ENCODE measurements around the gene MED27. TPM values are rescaled to one million over a fixed set of nuclear protein-coding genes. Genes with fewer than 3 reads are reported as not detected.

Gene MED27
- polyA plus RNA-seq, 1 experiment: 36.9 TPM

DNA sequence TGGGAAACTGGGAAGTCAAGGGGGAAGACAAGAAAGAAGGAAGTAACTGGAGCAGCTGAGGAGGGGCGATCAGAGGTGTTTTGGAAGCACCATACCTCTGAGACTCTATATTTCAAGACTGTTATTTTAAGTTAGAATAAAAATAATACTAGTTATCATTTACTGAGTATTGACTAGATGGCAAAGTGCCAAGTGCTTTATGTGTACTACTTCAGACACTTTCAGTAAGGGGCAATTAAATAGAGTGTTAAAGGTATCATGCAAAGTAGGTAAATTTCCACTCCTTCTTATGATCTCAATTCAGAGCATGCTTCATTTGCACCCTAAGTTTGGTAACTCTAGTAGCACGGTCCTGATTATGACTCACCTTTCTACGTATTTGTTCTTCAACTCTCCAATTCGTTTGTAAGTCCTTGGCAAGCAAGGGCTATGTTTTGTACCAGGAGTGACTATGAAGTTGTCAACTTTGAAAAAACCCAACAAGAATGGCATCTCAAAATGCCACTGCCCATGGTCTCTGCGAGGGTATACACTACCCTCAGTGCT is 187.4 kb downstream of the MED27 start:
- Histone ChIP-seq H3K27me3 (ENCODE audit: control insufficient read depth, insufficient read depth, low read length) (no peaks in the 10 kb centered on the region), H3K36me3 (ENCODE audit: control insufficient read depth, insufficient read depth, low read length) (no peaks in the 10 kb centered on the region), H3K4me3 (ENCODE audit: low read depth, low read length) (no peak overlapping the region)
- CTCF ChIA-PET: no interaction called here
- no peak for DNase-seq (ENCODE audit: low read depth)
- POLR2A ChIA-PET: no interaction called here
- TF ChIP-seq, protein P1, sequence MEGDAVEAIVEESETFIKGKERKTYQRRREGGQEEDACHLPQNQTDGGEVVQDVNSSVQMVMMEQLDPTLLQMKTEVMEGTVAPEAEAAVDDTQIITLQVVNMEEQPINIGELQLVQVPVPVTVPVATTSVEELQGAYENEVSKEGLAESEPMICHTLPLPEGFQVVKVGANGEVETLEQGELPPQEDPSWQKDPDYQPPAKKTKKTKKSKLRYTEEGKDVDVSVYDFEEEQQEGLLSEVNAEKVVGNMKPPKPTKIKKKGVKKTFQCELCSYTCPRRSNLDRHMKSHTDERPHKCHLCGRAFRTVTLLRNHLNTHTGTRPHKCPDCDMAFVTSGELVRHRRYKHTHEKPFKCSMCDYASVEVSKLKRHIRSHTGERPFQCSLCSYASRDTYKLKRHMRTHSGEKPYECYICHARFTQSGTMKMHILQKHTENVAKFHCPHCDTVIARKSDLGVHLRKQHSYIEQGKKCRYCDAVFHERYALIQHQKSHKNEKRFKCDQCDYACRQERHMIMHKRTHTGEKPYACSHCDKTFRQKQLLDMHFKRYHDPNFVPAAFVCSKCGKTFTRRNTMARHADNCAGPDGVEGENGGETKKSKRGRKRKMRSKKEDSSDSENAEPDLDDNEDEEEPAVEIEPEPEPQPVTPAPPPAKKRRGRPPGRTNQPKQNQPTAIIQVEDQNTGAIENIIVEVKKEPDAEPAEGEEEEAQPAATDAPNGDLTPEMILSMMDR (IDR thresholded peaks at IDR 0.05; ENCODE audit: insufficient read depth, low read depth, low read length): no peak

DNA sequence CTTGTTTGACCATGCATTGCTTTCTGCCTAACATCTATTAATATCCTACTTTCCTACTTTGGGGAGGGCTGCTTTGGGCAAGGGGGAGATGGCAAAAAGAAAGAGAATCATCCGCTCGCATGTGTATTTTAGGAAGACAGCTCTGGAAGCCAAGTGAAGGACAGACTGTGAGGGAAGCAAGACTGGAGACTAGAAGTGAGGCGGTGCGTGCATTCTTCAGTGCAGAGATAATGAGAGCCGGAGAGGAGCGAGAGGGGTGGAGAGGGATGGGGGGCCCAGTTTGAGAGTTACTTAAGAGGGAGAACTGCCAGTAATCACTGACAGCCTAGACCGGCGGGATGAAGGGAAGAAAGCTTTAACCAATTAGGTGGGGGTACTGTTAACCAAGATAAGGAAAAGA is 188.1 kb downstream of the MED27 start:
- Histone ChIP-seq H3K4me3 (ENCODE audit: low read depth, low read length) (no peak overlapping the region), H3K36me3 (ENCODE audit: control insufficient read depth, insufficient read depth, low read length) (no peaks in the 10 kb centered on the region), H3K27me3 (ENCODE audit: control insufficient read depth, insufficient read depth, low read length) (no peaks in the 10 kb centered on the region)
- DNase-seq (ENCODE audit: low read depth): no peak
- TF ChIP-seq, protein P1 (IDR thresholded peaks at IDR 0.05; ENCODE audit: insufficient read depth, low read depth, low read length): no peak
- CTCF ChIA-PET: no interaction called here
- POLR2A ChIA-PET: no interaction called here

DNA sequence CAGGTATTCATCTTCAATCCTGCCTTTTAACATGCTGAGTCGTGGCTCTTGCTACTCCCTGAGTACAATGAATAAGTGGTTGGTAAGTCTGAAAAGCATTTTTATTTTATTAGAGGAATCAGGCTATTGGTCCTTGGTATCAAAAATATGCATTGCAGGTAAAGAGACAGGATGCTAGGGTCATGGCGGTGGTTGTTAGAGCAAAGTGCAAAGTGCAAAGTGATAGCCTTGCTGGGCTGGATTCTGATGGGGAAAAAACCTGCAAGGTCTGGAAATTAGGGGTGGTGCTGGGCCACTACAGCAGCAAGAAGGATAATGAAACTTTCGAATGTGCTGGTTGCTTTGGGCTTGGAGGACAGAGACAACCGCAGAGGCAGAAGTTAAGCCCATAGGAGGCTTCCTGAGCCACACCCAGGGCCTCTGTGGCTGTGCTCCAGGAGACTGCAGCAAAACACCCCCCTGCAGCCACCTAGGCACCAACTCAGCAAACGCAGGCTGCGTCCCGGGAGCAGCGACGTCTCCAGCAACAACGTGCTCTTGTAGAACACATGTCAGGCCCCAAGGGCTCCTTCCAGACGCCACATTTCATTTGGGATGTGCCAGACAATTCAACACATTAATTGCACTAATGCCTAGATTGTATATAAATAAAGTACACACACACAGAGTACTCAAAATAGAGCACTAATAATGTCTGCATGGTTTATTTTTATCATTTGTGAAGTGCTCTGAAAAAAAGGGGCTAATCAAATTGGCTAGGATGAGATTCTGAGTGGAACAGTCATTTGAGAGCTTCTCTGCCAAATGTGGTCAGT is 190.0 kb downstream of the MED27 start:
- no peaks in the 10 kb centered on the region for H3K36me3 ChIP-seq (ENCODE audit: control insufficient read depth, insufficient read depth, low read length)
- ChIA-PET POLR2A (no interaction called here), CTCF (no interaction called here)
- TF ChIP-seq, protein P1 (IDR thresholded peaks at IDR 0.05; ENCODE audit: insufficient read depth, low read depth, low read length): no peak
- DNase-seq (ENCODE audit: low read depth): no peak
- H3K4me3 ChIP-seq (ENCODE audit: low read depth, low read length): no peak overlapping the region
- no peaks in the 10 kb centered on the region for H3K27me3 ChIP-seq (ENCODE audit: control insufficient read depth, insufficient read depth, low read length)

DNA sequence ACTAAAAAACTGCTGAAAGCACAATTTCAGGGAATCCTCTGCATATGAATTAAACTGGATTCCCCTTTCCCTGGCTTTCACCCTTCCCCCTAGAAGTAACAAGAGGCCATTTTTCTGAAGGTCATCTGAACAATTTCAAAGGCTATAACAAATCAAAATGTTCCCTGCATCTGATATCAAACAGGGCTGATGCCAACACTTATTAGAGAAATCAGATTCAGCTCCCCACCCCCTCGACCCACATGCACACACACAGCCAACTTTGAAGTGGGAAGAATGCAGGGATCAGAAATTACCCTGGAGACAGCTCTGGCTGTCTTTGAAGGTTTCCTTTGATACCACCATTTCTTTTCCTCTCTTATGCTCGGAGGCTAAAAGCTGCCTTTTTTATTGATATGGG is 190.7 kb downstream of the MED27 start:
- Histone ChIP-seq H3K27me3 (ENCODE audit: control insufficient read depth, insufficient read depth, low read length) (no peaks in the 10 kb centered on the region), H3K36me3 (ENCODE audit: control insufficient read depth, insufficient read depth, low read length) (no peaks in the 10 kb centered on the region), H3K4me3 (ENCODE audit: low read depth, low read length) (no peak overlapping the region)
- CTCF ChIA-PET: no interaction called here
- POLR2A ChIA-PET: no interaction called here
- TF ChIP-seq, protein P1 (IDR thresholded peaks at IDR 0.05; ENCODE audit: insufficient read depth, low read depth, low read length): no peak
- no peak for DNase-seq (ENCODE audit: low read depth)

DNA sequence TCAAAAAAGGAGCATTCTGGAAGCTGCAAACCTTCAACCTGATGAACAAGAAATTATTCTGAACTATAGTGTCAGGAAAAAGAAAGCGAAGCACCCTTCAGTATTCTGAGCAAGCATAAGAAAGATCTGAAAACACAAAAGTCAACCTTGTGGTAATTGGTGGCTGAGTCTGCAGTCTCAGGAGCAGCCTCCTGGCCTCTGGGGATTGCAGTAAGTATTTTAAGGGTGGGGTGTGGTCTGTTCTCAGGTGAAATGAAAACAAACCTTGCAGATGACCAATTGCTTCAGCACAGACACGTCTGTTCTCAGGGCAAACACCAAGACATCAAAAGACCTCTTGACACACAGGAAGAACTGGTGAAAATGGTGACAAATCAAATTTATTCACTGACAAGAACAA is 192.0 kb downstream of the MED27 start:
- Histone ChIP-seq H3K4me3 (ENCODE audit: low read depth, low read length) (no peak overlapping the region), H3K36me3 (ENCODE audit: control insufficient read depth, insufficient read depth, low read length) (0 out of 2 replicates have a peak, but pooled peaks cover 1% of the 10 kb centered on the region), H3K27me3 (ENCODE audit: control insufficient read depth, insufficient read depth, low read length) (no peaks in the 10 kb centered on the region)
- no peak for DNase-seq (ENCODE audit: low read depth)
- POLR2A ChIA-PET: no interaction called here
- CTCF ChIA-PET: no interaction called here
- TF ChIP-seq, protein P1 (IDR thresholded peaks at IDR 0.05; ENCODE audit: insufficient read depth, low read depth, low read length): no peak
